Neural progenitor cell (in vitro differentiated cells): ENCODE measurements around the gene ZNF541.

Experiments
- CTCF ChIP-seq: fragments of 200-600 bp; sonication (generic); IDR thresholded peaks from 2 replicates; pipeline ENCODE4 v1.5.1; 2017; ENCODE audit warnings: antibody characterized with exemption, mild to moderate bottlenecking
- EZH2 ChIP-seq: fragments of 200-600 bp; sonication (generic); IDR thresholded peaks from 2 replicates; pipeline ENCODE4 v1.6.1; 2017; ENCODE audit warnings: antibody characterized with exemption, mild to moderate bottlenecking, moderate library complexity

DNA sequence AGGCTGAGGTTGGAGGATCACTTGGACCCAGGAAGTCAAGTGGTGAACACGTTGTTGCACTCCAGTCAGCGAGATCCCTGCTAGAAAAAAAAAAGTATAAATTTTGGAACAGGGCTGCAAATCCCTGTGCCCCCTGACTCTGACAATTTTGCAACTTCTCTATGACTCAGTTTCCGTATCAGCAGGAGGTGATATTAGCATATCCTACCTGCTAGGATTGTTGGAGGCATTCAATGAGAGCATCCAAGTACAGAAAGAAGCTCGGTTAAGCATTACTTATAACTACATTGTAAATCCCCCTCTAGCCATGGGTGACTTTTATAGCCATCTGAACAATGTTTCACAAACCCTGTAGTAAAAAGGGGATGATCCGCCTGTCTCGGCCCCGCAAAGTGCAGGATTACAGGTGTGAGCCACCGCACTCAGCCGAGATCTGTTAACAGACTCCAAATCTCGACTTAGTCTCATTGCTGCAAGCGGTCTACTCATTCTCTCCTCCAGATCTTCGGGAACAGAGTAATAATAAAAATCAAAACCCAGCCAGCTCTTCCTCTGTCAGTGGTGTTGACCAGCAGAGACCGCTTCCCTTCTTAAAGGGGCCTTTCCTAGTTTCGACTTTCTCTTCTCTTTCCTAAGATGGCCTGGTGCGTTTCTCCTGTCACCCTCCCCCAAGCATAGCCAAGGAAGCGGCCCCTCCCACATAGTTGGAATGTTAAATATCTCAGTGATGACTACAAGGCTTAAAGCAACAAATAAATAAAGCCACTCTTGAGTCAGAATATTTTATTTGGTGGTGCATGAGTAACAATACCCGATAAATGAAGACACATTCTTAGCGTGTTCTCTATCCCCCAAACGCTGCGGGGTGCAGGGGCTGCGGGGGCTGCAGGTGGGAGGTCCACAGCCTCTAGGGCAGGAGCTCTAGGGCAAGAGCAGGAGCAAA is 25.7 kb upstream of the ZNF541 start:
- no peak for TF ChIP-seq CTCF
- no peak for TF ChIP-seq EZH2
